ENCODE results near the gene MBD6.

Gene MBD6

GRCh38 chr12:57515408-57515933 is 7.2 kb upstream of the MBD6 start:
- peaks cover 0 to 6% of the 10 kb centered on the region in 2 experiments for H3K4me1 ChIP-seq (ENCODE audit: control insufficient read depth in 1 of 2, insufficient read depth in 2 of 2, low read length in 2 of 2)
- H4K12ac ChIP-seq (ENCODE audit: low read depth, low read length), result no peak overlapping the region
- H3K14ac ChIP-seq (ENCODE audit: low read length), result no peak overlapping the region
- H4K91ac ChIP-seq (ENCODE audit: low read depth, low read length), result no peak overlapping the region
- H3K4me3 ChIP-seq (ENCODE audit: low read depth, low read length), result no peak overlapping the region
- no peak overlapping the region for H3K4me2 ChIP-seq (ENCODE audit: low read length)
- no peaks in the 10 kb centered on the region for H3K27me3 ChIP-seq (ENCODE audit: insufficient read depth, low read length)
- DNase-seq, result no peak
- H3K36me3 ChIP-seq (ENCODE audit: control insufficient read depth in 1 of 2, insufficient read depth in 2 of 2, low read length in 2 of 2), result peaks cover 43 to 63% of the 10 kb centered on the region in 2 experiments
- no peak overlapping the region for H2BK12ac ChIP-seq (ENCODE audit: low read length)
- H3K79me1 ChIP-seq (ENCODE audit: low read length), result peaks cover 9% of the 10 kb centered on the region
- peaks cover 10% of the 10 kb centered on the region for H3K79me2 ChIP-seq (ENCODE audit: control insufficient read depth, insufficient read depth, low read length, poor library complexity)
- peaks cover 2% of the 10 kb centered on the region for H3K9me3 ChIP-seq (ENCODE audit: insufficient read depth, low read depth, low read length)
- WGBS (ENCODE audit: extremely low coverage, insufficient coverage, insufficient read length), result no CpG with 5 or more reads among the region's 3 CpGs
- no peak overlapping the region for H3K4ac ChIP-seq (ENCODE audit: low read depth, low read length)
- H3K18ac ChIP-seq (ENCODE audit: low read length), result no peak overlapping the region
- H3K9ac ChIP-seq (ENCODE audit: low read length), result no peak overlapping the region
- no peak overlapping the region for H2BK120ac ChIP-seq (ENCODE audit: insufficient read depth, low read length, poor library complexity)
- H3K27ac ChIP-seq (ENCODE audit: low read depth, low read length), result no peak overlapping the region
- no peak overlapping the region for H2BK5ac ChIP-seq (ENCODE audit: low read depth, low read length, poor library complexity)
- no peak overlapping the region for H2AK5ac ChIP-seq (ENCODE audit: low read length)
- no peak overlapping the region for H3K23ac ChIP-seq (ENCODE audit: low read length)
- no peak overlapping the region for H2AFZ ChIP-seq (ENCODE audit: insufficient read depth, low read length, poor library complexity)
- H4K8ac ChIP-seq (ENCODE audit: low read depth, low read length), result no peak overlapping the region

GRCh38 chr12:57515934-57516541 is 6.6 kb upstream of the MBD6 start:
- no CpG with 5 or more reads among the region's 11 CpGs for WGBS (ENCODE audit: extremely low coverage, insufficient coverage, insufficient read length)
- Histone ChIP-seq H3K4me2 (ENCODE audit: low read length) (no peak overlapping the region), H3K14ac (ENCODE audit: low read length) (no peak overlapping the region)

GRCh38 chr12:57516617-57517153 is 5.9 kb upstream of the MBD6 start:
- Histone ChIP-seq H3K27ac (ENCODE audit: low read depth, low read length) (no peak overlapping the region), H3K27me3 (ENCODE audit: insufficient read depth, low read length) (no peaks in the 10 kb centered on the region), H3K4me1 (ENCODE audit: control insufficient read depth in 1 of 2, insufficient read depth in 2 of 2, low read length in 2 of 2) (peaks cover 8 to 14% of the 10 kb centered on the region in 2 experiments), H3K4me2 (ENCODE audit: low read length) (no peak overlapping the region), H3K79me1 (ENCODE audit: low read length) (peaks cover 18% of the 10 kb centered on the region), H3K79me2 (ENCODE audit: control insufficient read depth, insufficient read depth, low read length, poor library complexity) (peaks cover 10% of the 10 kb centered on the region), H2AK5ac (ENCODE audit: low read length) (no peak overlapping the region), H4K8ac (ENCODE audit: low read depth, low read length) (no peak overlapping the region), H2BK120ac (ENCODE audit: insufficient read depth, low read length, poor library complexity) (no peak overlapping the region), H3K9me3 (ENCODE audit: insufficient read depth, low read depth, low read length) (peaks cover 2% of the 10 kb centered on the region), H3K18ac (ENCODE audit: low read length) (no peak overlapping the region), H3K4ac (ENCODE audit: low read depth, low read length) (no peak overlapping the region), H3K14ac (ENCODE audit: low read length) (no peak overlapping the region), H3K36me3 (ENCODE audit: control insufficient read depth in 1 of 2, insufficient read depth in 2 of 2, low read length in 2 of 2) (peaks cover 35 to 51% of the 10 kb centered on the region in 2 experiments), H2BK5ac (ENCODE audit: low read depth, low read length, poor library complexity) (no peak overlapping the region), H3K4me3 (ENCODE audit: low read depth, low read length) (no peak overlapping the region), H3K9ac (ENCODE audit: low read length) (no peak overlapping the region), H3K23ac (ENCODE audit: low read length) (no peak overlapping the region), H2BK12ac (ENCODE audit: low read length) (no peak overlapping the region), H4K12ac (ENCODE audit: low read depth, low read length) (no peak overlapping the region), H2AFZ (ENCODE audit: insufficient read depth, low read length, poor library complexity) (no peak overlapping the region), H4K91ac (ENCODE audit: low read depth, low read length) (no peak overlapping the region)
- no peak for DNase-seq
- WGBS (ENCODE audit: extremely low coverage, insufficient coverage, insufficient read length), result no CpG with 5 or more reads among the region's 11 CpGs

More at GRCh38 chr12:57515934-57516541, 6.6 kb upstream of the MBD6 start:
- Histone ChIP-seq H3K4ac (ENCODE audit: low read depth, low read length) (no peak overlapping the region), H3K4me1 (ENCODE audit: control insufficient read depth in 1 of 2, insufficient read depth in 2 of 2, low read length in 2 of 2) (peaks cover 2 to 9% of the 10 kb centered on the region in 2 experiments), H3K9me3 (ENCODE audit: insufficient read depth, low read depth, low read length) (peaks cover 2% of the 10 kb centered on the region), H3K79me2 (ENCODE audit: control insufficient read depth, insufficient read depth, low read length, poor library complexity) (peaks cover 10% of the 10 kb centered on the region), H3K4me3 (ENCODE audit: low read depth, low read length) (no peak overlapping the region), H3K27me3 (ENCODE audit: insufficient read depth, low read length) (no peaks in the 10 kb centered on the region), H3K9ac (ENCODE audit: low read length) (no peak overlapping the region), H2BK5ac (ENCODE audit: low read depth, low read length, poor library complexity) (no peak overlapping the region), H3K36me3 (ENCODE audit: control insufficient read depth in 1 of 2, insufficient read depth in 2 of 2, low read length in 2 of 2) (peaks cover 40 to 58% of the 10 kb centered on the region in 2 experiments), H2BK12ac (ENCODE audit: low read length) (no peak overlapping the region), H2AFZ (ENCODE audit: insufficient read depth, low read length, poor library complexity) (no peak overlapping the region), H4K91ac (ENCODE audit: low read depth, low read length) (no peak overlapping the region), H2AK5ac (ENCODE audit: low read length) (no peak overlapping the region), H3K23ac (ENCODE audit: low read length) (no peak overlapping the region), H4K8ac (ENCODE audit: low read depth, low read length) (no peak overlapping the region), H4K12ac (ENCODE audit: low read depth, low read length) (no peak overlapping the region), H3K79me1 (ENCODE audit: low read length) (peaks cover 12% of the 10 kb centered on the region), H2BK120ac (ENCODE audit: insufficient read depth, low read length, poor library complexity) (no peak overlapping the region), H3K27ac (ENCODE audit: low read depth, low read length) (no peak overlapping the region), H3K18ac (ENCODE audit: low read length) (no peak overlapping the region)
- no peak for DNase-seq

GRCh38 chr12:57517187-57517586 is 5.4 kb upstream of the MBD6 start:
- Histone ChIP-seq H2BK12ac (ENCODE audit: low read length) (no peak overlapping the region), H4K12ac (ENCODE audit: low read depth, low read length) (no peak overlapping the region), H3K18ac (ENCODE audit: low read length) (no peak overlapping the region), H2BK5ac (ENCODE audit: low read depth, low read length, poor library complexity) (no peak overlapping the region), H3K79me1 (ENCODE audit: low read length) (peaks cover 22% of the 10 kb centered on the region), H3K27ac (ENCODE audit: low read depth, low read length) (no peak overlapping the region), H2AFZ (ENCODE audit: insufficient read depth, low read length, poor library complexity) (no peak overlapping the region), H3K27me3 (ENCODE audit: insufficient read depth, low read length) (no peaks in the 10 kb centered on the region), H3K9me3 (ENCODE audit: insufficient read depth, low read depth, low read length) (peaks cover 2% of the 10 kb centered on the region), H3K4me2 (ENCODE audit: low read length) (no peak overlapping the region), H3K23ac (ENCODE audit: low read length) (no peak overlapping the region), H3K4me3 (ENCODE audit: low read depth, low read length) (no peak overlapping the region), H2AK5ac (ENCODE audit: low read length) (no peak overlapping the region), H3K14ac (ENCODE audit: low read length) (no peak overlapping the region), H4K8ac (ENCODE audit: low read depth, low read length) (no peak overlapping the region), H3K79me2 (ENCODE audit: control insufficient read depth, insufficient read depth, low read length, poor library complexity) (peaks cover 10% of the 10 kb centered on the region), H3K36me3 (ENCODE audit: control insufficient read depth in 1 of 2, insufficient read depth in 2 of 2, low read length in 2 of 2) (peaks cover 32 to 46% of the 10 kb centered on the region in 2 experiments), H4K91ac (ENCODE audit: low read depth, low read length) (no peak overlapping the region), H3K9ac (ENCODE audit: low read length) (no peak overlapping the region), H2BK120ac (ENCODE audit: insufficient read depth, low read length, poor library complexity) (no peak overlapping the region), H3K4me1 (ENCODE audit: control insufficient read depth in 1 of 2, insufficient read depth in 2 of 2, low read length in 2 of 2) (peaks cover 12 to 18% of the 10 kb centered on the region in 2 experiments), H3K4ac (ENCODE audit: low read depth, low read length) (no peak overlapping the region)
- no peak for DNase-seq
- WGBS (ENCODE audit: extremely low coverage, insufficient coverage, insufficient read length), result no CpG with 5 or more reads among the region's 1 CpG

Data from trophoblast cell (in vitro differentiated cells and primary cell).